ENCODE measurements around the gene SLC1A5.
"Not testable (repeated sequence)": the region's sequence is repeated elsewhere in the genome, so short reads cannot be mapped to it uniquely, and the experiment has no call there.

DNA sequence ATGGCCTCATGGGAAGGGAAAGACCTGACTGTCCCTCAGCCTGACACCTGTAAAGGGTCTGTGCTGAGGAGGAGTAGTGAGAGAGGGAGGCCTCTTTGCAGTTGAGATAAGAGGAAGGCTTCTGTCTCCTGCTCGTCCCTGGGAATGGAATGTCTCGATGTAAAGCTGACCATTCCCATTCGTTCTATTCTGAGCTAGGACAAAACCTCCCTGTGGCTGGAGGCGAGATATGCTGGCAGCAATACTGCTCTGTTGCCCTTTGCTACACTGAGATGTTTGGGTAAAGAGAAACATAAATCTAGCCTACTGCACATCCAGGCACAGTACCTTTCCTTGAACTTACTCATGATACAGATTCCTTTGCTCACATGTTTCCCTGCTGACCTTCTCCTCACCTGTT lies 19.6 kb downstream of the SLC1A5 start:
- not testable (repeated sequence) for TF ChIP-seq POLR2A, CTCF (IDR thresholded peaks at IDR 0.05)

All from esophagus squamous epithelium (tissue), 4 donors.